NCI-H524 (cell line): Measurements from ENCODE around the gene MTPN.

Source experiments
- DNase-seq, 2 experiments: peaks; one replicate each; lab custom pipeline; 2025; lab: John Stamatoyannopoulos, UW

MTPN gene

GRCh38 chr7:135956393-135956792, 20.8 kb downstream of the MTPN start:
- no peak for DNase-seq

GRCh38 chr7:135950972-135951371, 26.2 kb downstream of the MTPN start:
- DNase-seq, result no peak

GRCh38 chr7:135950429-135950828, 26.7 kb downstream of the MTPN start:
- DNase-seq, result no peak

GRCh38 chr7:135946289-135947055, 30.7 kb downstream of the MTPN start:
- DNase-seq, result no peak

GRCh38 chr7:135944753-135945152, 32.4 kb downstream of the MTPN start:
- DNase-seq, result no peak

GRCh38 chr7:135943134-135943879, 33.9 kb downstream of the MTPN start:
- DNase-seq, result no peak

- no peak for DNase-seq
These were observed 34.5 kb downstream of the MTPN start for GRCh38 chr7:135942614-135943013.

GRCh38 chr7:135940077-135941075, 36.8 kb downstream of the MTPN start:
- no peak for DNase-seq

- DNase-seq, result no peak
These were observed 37.8 kb downstream of the MTPN start for GRCh38 chr7:135939261-135939812.

- DNase-seq, result no peak
These were observed 38.6 kb downstream of the MTPN start for GRCh38 chr7:135938563-135938962.

GRCh38 chr7:135938086-135938485, 39.1 kb downstream of the MTPN start:
- DNase-seq, result no peak

GRCh38 chr7:135936497-135937217, 40.5 kb downstream of the MTPN start:
- no peak for DNase-seq

- DNase-seq, result no peak
These were observed 42.5 kb downstream of the MTPN start for GRCh38 chr7:135934651-135935050.

GRCh38 chr7:135933509-135934188, 43.5 kb downstream of the MTPN start:
- no peak for DNase-seq

- no peak for DNase-seq
These were observed 45.0 kb downstream of the MTPN start for GRCh38 chr7:135932131-135932530.

GRCh38 chr7:135930565-135931461, 46.3 kb downstream of the MTPN start:
- DNase-seq, result no peak

- DNase-seq, result no peak
These were observed 47.4 kb downstream of the MTPN start for GRCh38 chr7:135929722-135930141.

GRCh38 chr7:135929249-135929648, 47.9 kb downstream of the MTPN start:
- no peak for DNase-seq

- DNase-seq, result no peak
These were observed 49.0 kb downstream of the MTPN start for GRCh38 chr7:135928136-135928535.

GRCh38 chr7:135925210-135925609, 51.9 kb downstream of the MTPN start:
- DNase-seq, result no peak
